HL-60 (cell line): ENCODE data around the gene NKX2-1.

Experiments used
- DNase-seq, 2 experiments: peaks; one replicate each; pipeline ENCODE4 v3.0.0-alpha.2; 2010 to 2020; ENCODE audit warnings: low read depth in 1 of 2, low spot score in 1 of 2
- H3K27ac ChIP-seq: fragments of 250-450 bp; sonication (Bioruptor Pico); replicated peaks from 2 replicates; pipeline ENCODE4 v1.5.1; 2020; ENCODE audit warnings: mild to moderate bottlenecking, moderate library complexity
- H3K27me3 ChIP-seq: fragments of 250-450 bp; sonication (Bioruptor Pico); 2 replicates; pipeline ENCODE4 v1.5.1; 2021; ENCODE audit warnings: mild to moderate bottlenecking, moderate library complexity; ENCODE audit not compliant: insufficient read depth, poor library complexity, severe bottlenecking
- H3K4me3 ChIP-seq: replicated peaks from 2 replicates; pipeline ENCODE4 v1.5.1; 2011; ENCODE audit warnings: mild to moderate bottlenecking, control low read depth, low read length; ENCODE audit not compliant: insufficient read depth
- CTCF ChIP-seq: IDR thresholded peaks from one replicate; pipeline ENCODE4 v1.5.1; 2011; ENCODE audit warnings: low read length, control low read depth, inconsistent platforms; ENCODE audit not compliant: insufficient read depth
- GABPA ChIP-seq: IDR thresholded peaks from 2 replicates; pipeline ENCODE4 v1.6.1; 2012; ENCODE audit warnings: low read depth
- POLR2AphosphoS5 ChIP-seq: IDR thresholded peaks from 2 replicates; pipeline ENCODE4 v1.6.1; 2012; ENCODE audit warnings: low read depth
- REST ChIP-seq: IDR thresholded peaks from 2 replicates; pipeline ENCODE4 v1.6.1; 2012; ENCODE audit warnings: low read depth; ENCODE audit not compliant: insufficient replicate concordance
- SPI1 ChIP-seq: IDR thresholded peaks from 2 replicates; pipeline ENCODE4 v1.6.1; 2012; ENCODE audit warnings: low read depth, mild to moderate bottlenecking, borderline replicate concordance

NKX2-1 gene

GRCh38 chr14:36520601-36521525, 831 bp upstream of the NKX2-1 start:
- H3K27ac ChIP-seq: no peak overlapping the region
- DNase-seq: peak in 1 of 2 experiments; percentile 42
- peaks cover 89% of the 10 kb centered on the region for H3K27me3 ChIP-seq
- TF ChIP-seq GABPA (no peak), CTCF (no peak), POLR2AphosphoS5 (no peak), SPI1 (no peak), REST (no peak)
- no peak overlapping the region for H3K4me3 ChIP-seq

- Histone ChIP-seq H3K27ac (no peak overlapping the region), H3K27me3 (peaks cover 89% of the 10 kb centered on the region), H3K4me3 (no peak overlapping the region)
- DNase-seq: no peak
- TF ChIP-seq REST: no peak
- no peak for TF ChIP-seq POLR2AphosphoS5
- TF ChIP-seq SPI1: no peak
- no peak for TF ChIP-seq GABPA
- TF ChIP-seq CTCF: no peak
Observed at GRCh38 chr14:36518586-36519430, 1.2 kb downstream of the NKX2-1 start.

- H3K27me3 ChIP-seq: peaks cover 92% of the 10 kb centered on the region
- H3K4me3 ChIP-seq: no peak overlapping the region
- H3K27ac ChIP-seq: no peak overlapping the region
- no peak for TF ChIP-seq REST
- TF ChIP-seq GABPA: no peak
- TF ChIP-seq POLR2AphosphoS5: no peak
- no peak for TF ChIP-seq SPI1
- no peak for TF ChIP-seq CTCF
- no peak for DNase-seq
Observed at GRCh38 chr14:36518031-36518585, 1.9 kb downstream of the NKX2-1 start.
